DOHH2 (cell line): ENCODE measurements around the gene CHCHD3.

Source experiments
- H3F3A ChIP-seq: fragments of 200-600 bp; sonication (generic), shearing (Covaris generic); 2 replicates; pipeline ENCODE4 v1.6.0; 2016; ENCODE audit warnings: antibody characterized with exemption, mild to moderate bottlenecking; ENCODE audit not compliant: control insufficient read depth, insufficient read depth
- H3K27ac ChIP-seq: fragments of 200-600 bp; sonication (generic); 2 replicates; pipeline ENCODE4 v1.5.1; 2014; ENCODE audit warnings: low read depth, mild to moderate bottlenecking, low read length, moderate library complexity
- H3K27me3 ChIP-seq: fragments of 200-600 bp; sonication (generic); 2 replicates; pipeline ENCODE4 v1.6.1; 2014; ENCODE audit warnings: mild to moderate bottlenecking, low read length, mixed read lengths; ENCODE audit not compliant: control insufficient read depth
- H3K36me3 ChIP-seq: fragments of 200-600 bp; sonication (generic); 2 replicates; pipeline ENCODE4 v1.6.1; 2014; ENCODE audit warnings: mild to moderate bottlenecking, low read length, moderate library complexity, mixed read lengths; ENCODE audit not compliant: control insufficient read depth
- H3K4me1 ChIP-seq: fragments of 200-600 bp; sonication (generic); 2 replicates; pipeline ENCODE4 v1.6.1; 2014; ENCODE audit warnings: mild to moderate bottlenecking, low read length, mixed read lengths; ENCODE audit not compliant: control insufficient read depth
- H3K4me2 ChIP-seq: fragments of 200-600 bp; sonication (generic); 2 replicates; pipeline ENCODE4 v1.6.0; 2014; ENCODE audit warnings: mild to moderate bottlenecking, low read length, moderate library complexity
- H3K4me3 ChIP-seq: fragments of 200-600 bp; sonication (generic); 2 replicates; pipeline ENCODE4 v1.5.1; 2014; ENCODE audit warnings: mild to moderate bottlenecking, low read length, mixed read lengths
- H3K79me2 ChIP-seq: fragments of 200-600 bp; sonication (generic); 2 replicates; pipeline ENCODE4 v1.6.1; 2014; ENCODE audit warnings: mild to moderate bottlenecking, low read length, mixed read lengths; ENCODE audit not compliant: control insufficient read depth
- H3K9me2 ChIP-seq: fragments of 200-600 bp; sonication (generic); replicated peaks from 2 replicates; pipeline ENCODE4 v1.6.1; 2014; ENCODE audit warnings: mild to moderate bottlenecking, low read length, mixed read lengths; ENCODE audit not compliant: control insufficient read depth
- H3K9me3 ChIP-seq: fragments of 200-600 bp; sonication (generic); 2 replicates; pipeline ENCODE4 v1.6.1; 2014; ENCODE audit warnings: antibody characterized with exemption, low read length, mixed read lengths; ENCODE audit not compliant: control insufficient read depth, insufficient read depth
- H4K20me1 ChIP-seq: fragments of 200-600 bp; sonication (generic); 2 replicates; pipeline ENCODE4 v1.6.0; 2014; ENCODE audit warnings: low read depth, mild to moderate bottlenecking, antibody characterized with exemption, low read length, moderate library complexity; ENCODE audit not compliant: control insufficient read depth, insufficient read depth
- CTCF ChIP-seq: fragments of 200-600 bp; sonication (generic); IDR thresholded peaks from one replicate; pipeline ENCODE4 v1.5.1; 2014; ENCODE audit warnings: antibody characterized with exemption, mild to moderate bottlenecking, low read depth, low read length; ENCODE audit not compliant: poor library complexity, severe bottlenecking
- EZH2phosphoT487 ChIP-seq: fragments of 200-600 bp; sonication (generic); IDR thresholded peaks from 2 replicates; pipeline ENCODE4 v1.6.1; 2017; ENCODE audit warnings: borderline replicate concordance, mild to moderate bottlenecking, antibody characterized with exemption, low read length, moderate library complexity, mixed read lengths

The CHCHD3 gene

GRCh38 chr7:132815696-132816311 is 266.1 kb downstream of the CHCHD3 start:
- no peak overlapping the region for H3K4me3 ChIP-seq
- no peaks in the 10 kb centered on the region for H3K79me2 ChIP-seq
- H3K27me3 ChIP-seq = no peaks in the 10 kb centered on the region
- no peak overlapping the region for H3K4me2 ChIP-seq
- H3F3A ChIP-seq = no peaks in the 10 kb centered on the region
- no peaks in the 10 kb centered on the region for H3K9me2 ChIP-seq
- no peaks in the 10 kb centered on the region; the same call in 1 of the 2 replicates for H3K36me3 ChIP-seq
- no peak overlapping the region for H3K27ac ChIP-seq
- H3K9me3 ChIP-seq = no peaks in the 10 kb centered on the region
- no peak for TF ChIP-seq CTCF
- TF ChIP-seq EZH2phosphoT487 = no peak
- H4K20me1 ChIP-seq = no peaks in the 10 kb centered on the region
- no peaks in the 10 kb centered on the region for H3K4me1 ChIP-seq

GRCh38 chr7:132815130-132815529 is 266.8 kb downstream of the CHCHD3 start:
- H3K4me3 ChIP-seq = no peak overlapping the region
- no peaks in the 10 kb centered on the region; the same call in 1 of the 2 replicates for H3K36me3 ChIP-seq
- no peaks in the 10 kb centered on the region for H3K9me2 ChIP-seq
- no peaks in the 10 kb centered on the region for H3K4me1 ChIP-seq
- no peaks in the 10 kb centered on the region for H3F3A ChIP-seq
- no peaks in the 10 kb centered on the region for H3K9me3 ChIP-seq
- no peak overlapping the region for H3K27ac ChIP-seq
- no peaks in the 10 kb centered on the region for H4K20me1 ChIP-seq
- TF ChIP-seq EZH2phosphoT487 = no peak
- TF ChIP-seq CTCF = no peak
- H3K27me3 ChIP-seq = no peaks in the 10 kb centered on the region
- no peak overlapping the region for H3K4me2 ChIP-seq
- H3K79me2 ChIP-seq = no peaks in the 10 kb centered on the region

DNA sequence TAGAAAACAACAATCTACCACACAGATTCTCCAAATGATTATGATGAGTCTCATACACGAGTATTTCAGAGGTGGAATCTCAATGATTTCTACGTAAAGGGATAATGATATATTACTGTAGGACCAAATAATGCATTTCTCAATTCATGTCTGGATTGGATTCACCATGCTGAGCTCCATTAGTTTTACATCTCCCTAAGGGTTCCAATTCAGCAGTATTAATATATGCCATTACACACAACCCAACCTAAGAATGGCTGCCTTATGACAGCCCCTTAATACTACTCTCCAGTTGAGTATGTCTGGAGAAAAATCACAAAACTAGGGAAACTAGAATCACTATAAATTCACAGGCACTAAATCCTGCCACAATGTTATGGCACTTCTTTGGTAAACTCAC is 271.3 kb downstream of the CHCHD3 start:
- H4K20me1 ChIP-seq = no peaks in the 10 kb centered on the region
- no peaks in the 10 kb centered on the region for H3K27me3 ChIP-seq
- no peaks in the 10 kb centered on the region for H3K36me3 ChIP-seq
- no peaks in the 10 kb centered on the region for H3K4me1 ChIP-seq
- no peak overlapping the region for H3K27ac ChIP-seq
- H3K4me3 ChIP-seq = no peak overlapping the region
- no peaks in the 10 kb centered on the region for H3K79me2 ChIP-seq
- TF ChIP-seq EZH2phosphoT487 (no peak), CTCF (no peak)
- H3K9me3 ChIP-seq = no peaks in the 10 kb centered on the region
- no peak overlapping the region for H3K4me2 ChIP-seq
- H3F3A ChIP-seq = no peaks in the 10 kb centered on the region
- H3K9me2 ChIP-seq = no peaks in the 10 kb centered on the region
